Transverse colon (tissue), 4 donors: ENCODE data around the gene ARMC8. TPM values are rescaled to one million over a fixed set of nuclear protein-coding genes. Genes with fewer than 3 reads are reported as not detected.

Experiments used
- DNase-seq: peaks from one replicate; pipeline ENCODE4 v3.0.0-alpha.2; 2019
- H3K27ac ChIP-seq, 4 donors: fragments of 200-600 bp; sonication (generic); 2 replicates each; pipeline ENCODE4 v1.5.1; 2016 to 2018; ENCODE audit warnings: inconsistent platforms in 4 of 4
- H3K27me3 ChIP-seq: fragments of 200-600 bp; sonication (generic); 2 replicates; pipeline ENCODE4 v1.5.1; 2017; ENCODE audit warnings: inconsistent platforms
- H3K36me3 ChIP-seq, 4 donors: fragments of 200-600 bp; sonication (generic); 2 replicates each; pipeline ENCODE4 v1.5.1; 2017 to 2019; ENCODE audit warnings: inconsistent platforms in 4 of 4
- H3K4me1 ChIP-seq, 4 donors: fragments of 200-600 bp; sonication (generic); 2 replicates each; pipeline ENCODE4 v1.5.1; 2017 to 2020; ENCODE audit warnings: inconsistent platforms in 4 of 4
- H3K4me3 ChIP-seq, 4 donors: fragments of 200-600 bp; sonication (generic); 1 replicate in 1 of 4; 2 replicates in 3 of 4; pipeline versions ENCODE4 v1.5.1 to v1.6.1; 2017 to 2019; ENCODE audit warnings: inconsistent platforms in 4 of 4
- H3K9me3 ChIP-seq, 2 donors: fragments of 200-600 bp; sonication (generic); 2 replicates each; pipeline ENCODE4 v1.5.1; 2017 to 2019; ENCODE audit warnings: inconsistent platforms in 2 of 2
- EP300 ChIP-seq: sonication (generic); formaldehyde crosslinking; IDR thresholded peaks from one replicate; pipeline ENCODE4 v1.6.1; 2017; ENCODE audit warnings: antibody characterized with exemption, low read depth
- POLR2A ChIP-seq: fragments of 450-650 bp; IDR thresholded peaks from one replicate; pipeline ENCODE4 v1.6.1; 2016; ENCODE audit warnings: antibody characterized with exemption, mild to moderate bottlenecking, moderate library complexity
- POLR2AphosphoS5 ChIP-seq, 3 donors: sonication (generic); formaldehyde crosslinking; IDR thresholded peaks; one replicate each; pipeline ENCODE4 v1.6.1; 2016; ENCODE audit warnings: antibody characterized with exemption in 3 of 3
- WGBS, 2 donors: methylation state at CpG; one replicate each; pipeline ENCODE4 v1.1.5; 2018; ENCODE audit warnings: low coverage in 1 of 2; 5-methylcytosine and 5-hydroxymethylcytosine counted together
- in situ Hi-C, 4 donors: fragments of 200-750 bp; cut with MboI; loops; one replicate each; pipeline versions ENCODE4 v1.15.0 to v1.15.1; 2017; ENCODE audit warnings: low sequenced_read_pairs in 3 of 4, low pct_ligation_motif_present in 1 of 4, low pct_unique_long_range_greater_than_20kb in 1 of 4
- intact Hi-C: fragments of 100-400 bp; cut with DNase I; formaldehyde crosslinking; loops from one replicate; pipeline ENCODE4 v1.15.1; 2023; ENCODE audit warnings: low total_unique reads
- total RNA-seq, 4 donors: library from RNA; depleted of rRNA; stranded (reverse); fragments of >200 nt; gene quantifications; one replicate each; pipeline ENCODE4 v1.1.0, GENCODE V29; 2016
- TF ChIP-seq, protein P1 (sequence below), 5 experiments: fragments of 200-600 bp in 3 of 5; fragments of 450-650 bp in 2 of 5; sonication (generic) in 3 of 5; IDR thresholded peaks; 1 replicate in 2 of 5; 2 replicates in 3 of 5; pipeline ENCODE4 v1.5.1; 2016 to 2017; ENCODE audit warnings: antibody characterized with exemption in 5 of 5, inconsistent platforms in 3 of 5, mild to moderate bottlenecking in 2 of 5, moderate library complexity in 1 of 5

Gene ARMC8
- total RNA-seq, 4 donors from 2014 or later, result 48.1 to 63.8 (median 60.3) TPM

DNA sequence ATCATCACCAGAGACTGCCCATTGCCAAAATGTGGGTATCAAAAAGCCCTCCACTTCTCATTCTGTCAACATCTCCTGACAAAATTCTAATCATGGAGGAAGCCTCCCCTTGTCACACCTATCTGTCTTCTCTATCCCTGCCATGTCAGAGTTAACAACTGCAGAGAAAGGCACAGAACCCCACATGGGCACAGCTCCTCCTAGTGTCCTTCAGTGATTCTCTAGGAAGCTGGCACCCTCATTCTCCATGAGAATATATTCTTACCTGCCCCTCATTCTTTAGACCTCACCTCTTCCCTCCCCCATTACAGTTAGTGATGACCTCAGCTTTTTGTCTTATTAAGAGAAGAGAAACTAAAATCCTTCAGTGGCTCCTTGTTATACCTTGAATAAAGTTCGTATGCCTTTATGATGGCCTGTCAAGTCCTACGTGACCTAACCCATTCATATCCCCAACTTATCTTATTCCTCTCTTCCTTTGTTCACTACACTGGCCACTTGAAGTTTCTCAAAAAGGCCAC is 97.9 kb downstream of the ARMC8 start:
- Histone ChIP-seq H3K27ac (no peak overlapping the region), H3K36me3 (peaks cover 0 to 46% (median 18%) of the 10 kb centered on the region in 4 donors), H3K27me3 (no peaks in the 10 kb centered on the region), H3K4me3 (no peak overlapping the region), H3K9me3 (no peaks in the 10 kb centered on the region), H3K4me1 (no peaks in the 10 kb centered on the region)
- no peak for DNase-seq
- 94 to 97% methylated on average over 2 of the region's 2 CpGs for WGBS, 2 donors
- in situ Hi-C loops, result no loop called here
- intact Hi-C loops, result no loop called here
- TF ChIP-seq, protein P1, sequence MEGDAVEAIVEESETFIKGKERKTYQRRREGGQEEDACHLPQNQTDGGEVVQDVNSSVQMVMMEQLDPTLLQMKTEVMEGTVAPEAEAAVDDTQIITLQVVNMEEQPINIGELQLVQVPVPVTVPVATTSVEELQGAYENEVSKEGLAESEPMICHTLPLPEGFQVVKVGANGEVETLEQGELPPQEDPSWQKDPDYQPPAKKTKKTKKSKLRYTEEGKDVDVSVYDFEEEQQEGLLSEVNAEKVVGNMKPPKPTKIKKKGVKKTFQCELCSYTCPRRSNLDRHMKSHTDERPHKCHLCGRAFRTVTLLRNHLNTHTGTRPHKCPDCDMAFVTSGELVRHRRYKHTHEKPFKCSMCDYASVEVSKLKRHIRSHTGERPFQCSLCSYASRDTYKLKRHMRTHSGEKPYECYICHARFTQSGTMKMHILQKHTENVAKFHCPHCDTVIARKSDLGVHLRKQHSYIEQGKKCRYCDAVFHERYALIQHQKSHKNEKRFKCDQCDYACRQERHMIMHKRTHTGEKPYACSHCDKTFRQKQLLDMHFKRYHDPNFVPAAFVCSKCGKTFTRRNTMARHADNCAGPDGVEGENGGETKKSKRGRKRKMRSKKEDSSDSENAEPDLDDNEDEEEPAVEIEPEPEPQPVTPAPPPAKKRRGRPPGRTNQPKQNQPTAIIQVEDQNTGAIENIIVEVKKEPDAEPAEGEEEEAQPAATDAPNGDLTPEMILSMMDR (IDR thresholded peaks at IDR 0.05), result no peak
- TF ChIP-seq POLR2AphosphoS5 (IDR thresholded peaks at IDR 0.05), result no peak
- no peak for TF ChIP-seq EP300
- TF ChIP-seq POLR2A, result no peak

DNA sequence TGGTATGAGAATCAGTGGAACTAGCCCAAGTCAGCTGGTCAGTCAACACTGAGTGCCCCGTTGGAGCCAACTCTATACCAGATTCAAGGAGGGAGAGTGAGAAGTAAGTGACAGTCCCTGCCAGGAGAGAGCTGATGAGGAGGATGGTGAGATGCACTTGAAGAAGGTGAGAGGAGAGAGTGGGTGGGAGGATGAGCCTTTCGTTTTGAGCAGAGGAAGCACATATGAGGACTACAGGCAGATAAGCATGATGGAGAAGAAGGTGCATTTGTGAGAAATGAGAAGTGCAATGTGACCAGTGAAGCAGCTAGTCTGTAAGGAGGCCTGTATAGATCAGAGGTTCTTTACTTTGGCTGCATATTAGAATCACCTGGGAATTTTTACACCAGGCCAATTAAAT is 102.2 kb downstream of the ARMC8 start:
- Histone ChIP-seq H3K27ac (no peak overlapping the region), H3K9me3 (no peaks in the 10 kb centered on the region), H3K36me3 (peaks cover 0 to 74% (median 17%) of the 10 kb centered on the region in 4 donors), H3K27me3 (no peaks in the 10 kb centered on the region), H3K4me1 (no peaks in the 10 kb centered on the region), H3K4me3 (no peak overlapping the region)
- in situ Hi-C loops (no loop called here), intact Hi-C loops (no loop called here)
- no peak for DNase-seq
- TF ChIP-seq EP300 (no peak), POLR2A (no peak), POLR2AphosphoS5 (IDR thresholded peaks at IDR 0.05) (no peak)
- TF ChIP-seq, protein P1 (IDR thresholded peaks at IDR 0.05), result no peak
- 81 to 93% methylated on average over 2 of the region's 2 CpGs for WGBS, 2 donors

DNA sequence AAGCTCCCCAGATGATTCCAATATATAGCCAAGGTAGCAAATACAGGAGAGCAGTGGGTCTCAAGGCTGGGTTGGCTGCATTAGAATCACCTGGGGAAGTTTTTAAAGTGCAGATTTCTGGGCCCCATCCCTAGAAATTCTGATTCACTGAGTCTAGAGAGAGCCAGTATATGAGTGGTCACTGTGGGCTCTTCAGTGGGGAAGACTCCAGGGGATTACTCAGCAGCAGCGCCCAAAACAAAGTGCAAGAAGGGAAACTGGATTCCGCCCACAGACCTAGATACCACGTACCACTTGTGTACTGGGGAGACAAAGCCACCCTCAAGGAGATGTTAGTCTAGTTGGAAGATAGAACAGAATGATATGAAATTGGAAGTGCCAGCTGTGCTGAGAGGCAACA is 102.6 kb downstream of the ARMC8 start:
- Histone ChIP-seq H3K27ac (no peak overlapping the region), H3K36me3 (peaks cover 0 to 69% (median 15%) of the 10 kb centered on the region in 4 donors), H3K9me3 (no peaks in the 10 kb centered on the region), H3K4me3 (no peak overlapping the region), H3K4me1 (no peaks in the 10 kb centered on the region), H3K27me3 (no peaks in the 10 kb centered on the region)
- 85 to 93% methylated on average over 3 of the region's 3 CpGs for WGBS, 2 donors
- in situ Hi-C loops (no loop called here), intact Hi-C loops (no loop called here)
- no peak for DNase-seq
- TF ChIP-seq, protein P1 (IDR thresholded peaks at IDR 0.05), result no peak
- TF ChIP-seq POLR2A, result no peak
- TF ChIP-seq POLR2AphosphoS5 (IDR thresholded peaks at IDR 0.05), result no peak
- no peak for TF ChIP-seq EP300

DNA sequence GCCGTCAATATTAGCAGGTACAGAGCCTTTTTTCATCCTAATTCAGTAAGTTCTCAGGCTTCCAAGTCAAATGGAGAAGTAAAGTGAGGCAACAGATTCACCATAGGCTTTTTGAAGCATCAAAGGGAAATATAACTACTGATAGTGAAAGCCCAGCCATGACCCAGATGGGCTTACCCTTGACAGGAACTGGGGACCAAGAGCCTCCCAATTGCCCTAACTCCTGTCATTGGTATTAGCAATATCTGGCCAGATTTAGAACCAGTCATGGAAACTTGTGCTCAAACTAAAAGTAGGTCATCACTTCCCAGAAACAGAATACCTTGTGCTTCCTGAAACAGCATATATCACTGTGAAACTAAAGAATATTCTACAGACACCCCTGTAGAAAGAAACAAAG is 109.5 kb downstream of the ARMC8 start:
- TF ChIP-seq EP300 (no peak), POLR2A (no peak), POLR2AphosphoS5 (IDR thresholded peaks at IDR 0.05) (no peak)
- TF ChIP-seq, protein P1 (IDR thresholded peaks at IDR 0.05), result no peak
- Histone ChIP-seq H3K27me3 (no peaks in the 10 kb centered on the region), H3K9me3 (no peaks in the 10 kb centered on the region), H3K36me3 (peaks cover 0 to 27% (median 2%) of the 10 kb centered on the region in 4 donors), H3K4me3 (no peak overlapping the region), H3K4me1 (no peaks in the 10 kb centered on the region), H3K27ac (no peak overlapping the region)
- in situ Hi-C loops, result no loop called here
- intact Hi-C loops, result no loop called here
- no peak for DNase-seq
- WGBS, 2 donors, result 74 to 80% methylated on average over 1 of the region's 1 CpG
